ENCODE measurements around the gene NHS. TPM values are rescaled to one million over a fixed set of nuclear protein-coding genes. Genes with fewer than 3 reads are reported as not detected.

NHS gene
- total RNA-seq, 1 donor from 2014 or later, result 11.4 TPM

GRCh38 chrX:17662391-17662790 lies 287.4 kb downstream of the NHS start:
- no peak for DNase-seq (ENCODE audit: low spot score)

- DNase-seq (ENCODE audit: low spot score), result no peak
These were observed 293.9 kb downstream of the NHS start for GRCh38 chrX:17668929-17669328.

DNA sequence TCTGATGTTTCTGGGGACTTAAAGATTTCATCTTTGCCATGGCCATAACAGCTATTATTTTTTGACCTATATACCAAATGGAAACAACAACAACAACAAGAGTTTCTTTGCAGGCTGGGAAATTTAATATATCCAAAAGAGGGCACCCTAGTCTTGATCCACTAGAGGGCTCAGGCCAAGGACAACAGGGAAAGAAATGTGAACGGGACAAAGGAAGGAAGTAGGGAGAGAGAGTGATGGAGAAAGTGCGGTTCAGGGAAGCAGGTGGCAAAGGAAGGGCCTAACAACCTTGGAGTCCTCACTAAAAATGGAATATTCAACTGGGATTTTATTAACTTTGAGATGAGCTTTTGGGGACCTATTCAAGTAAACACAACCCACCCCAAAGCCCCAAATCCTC lies 294.5 kb downstream of the NHS start:
- no peak for DNase-seq (ENCODE audit: low spot score)

DNA sequence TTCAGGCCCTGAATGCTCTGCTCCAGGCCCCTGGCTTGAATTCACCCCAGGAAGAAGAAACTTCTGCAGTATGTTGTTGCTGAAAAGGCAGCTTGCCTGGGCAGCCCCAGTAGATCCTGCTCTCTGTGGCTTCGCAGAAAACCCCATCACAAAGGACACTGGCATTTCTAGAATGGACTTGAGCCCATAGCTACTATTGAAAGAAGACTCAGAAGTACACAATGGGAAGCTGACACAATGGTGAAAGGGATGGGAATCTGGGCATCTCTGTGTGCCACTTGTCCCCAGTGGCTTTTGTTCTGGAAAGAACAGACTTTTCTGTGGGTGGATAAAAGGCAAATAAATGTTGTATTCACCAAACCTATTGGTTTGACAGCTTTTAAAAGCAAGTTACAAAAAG lies 294.9 kb downstream of the NHS start:
- no peak for DNase-seq (ENCODE audit: low spot score)

GRCh38 chrX:17670874-17671273 lies 295.9 kb downstream of the NHS start:
- no peak for DNase-seq (ENCODE audit: low spot score)

GRCh38 chrX:17674601-17675000 lies 299.6 kb downstream of the NHS start:
- DNase-seq (ENCODE audit: low spot score), result no peak

DNA sequence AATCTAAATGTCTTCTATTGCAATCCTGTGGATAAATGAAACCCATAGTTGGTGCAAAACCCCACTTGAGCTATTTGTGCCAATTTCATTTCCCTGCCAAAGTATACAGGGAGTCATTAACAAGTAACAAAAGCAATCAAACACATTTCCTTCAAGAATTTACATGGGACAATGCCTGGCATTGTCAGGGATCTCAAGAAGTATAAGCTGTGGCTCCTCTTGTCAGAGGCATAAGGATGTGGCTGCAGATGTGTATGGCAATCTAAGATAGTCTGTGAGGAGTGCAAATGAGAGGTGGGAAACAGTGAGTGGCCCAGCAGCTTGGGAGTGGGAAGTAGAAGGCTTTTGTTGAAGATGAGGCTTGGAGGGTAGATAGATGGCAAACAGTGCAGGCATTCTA lies 304.3 kb downstream of the NHS start:
- no peak for DNase-seq (ENCODE audit: low spot score)

DNA sequence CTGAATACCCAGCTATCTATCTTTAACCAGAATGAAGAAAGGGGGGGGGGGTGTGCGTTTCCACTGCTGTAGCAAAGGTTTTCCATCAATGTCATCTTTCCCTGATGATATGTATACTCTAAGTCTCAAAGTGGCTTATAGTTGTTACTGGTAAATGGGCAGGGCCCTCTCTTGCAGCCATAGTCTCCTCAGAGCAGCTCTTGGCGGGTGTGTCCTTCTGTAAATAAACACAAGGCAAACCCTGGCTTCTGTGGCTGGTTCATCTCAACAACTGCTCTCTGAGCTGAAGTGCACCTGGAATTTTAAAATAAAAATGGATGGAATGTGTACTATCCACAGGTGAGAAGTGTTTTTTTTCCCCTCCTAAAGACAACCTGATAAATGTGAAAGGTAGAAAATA lies 304.8 kb downstream of the NHS start:
- DNase-seq (ENCODE audit: low spot score), result no peak

GRCh38 chrX:17680732-17681413 lies 305.9 kb downstream of the NHS start:
- DNase-seq (ENCODE audit: low spot score), result no peak

DNA sequence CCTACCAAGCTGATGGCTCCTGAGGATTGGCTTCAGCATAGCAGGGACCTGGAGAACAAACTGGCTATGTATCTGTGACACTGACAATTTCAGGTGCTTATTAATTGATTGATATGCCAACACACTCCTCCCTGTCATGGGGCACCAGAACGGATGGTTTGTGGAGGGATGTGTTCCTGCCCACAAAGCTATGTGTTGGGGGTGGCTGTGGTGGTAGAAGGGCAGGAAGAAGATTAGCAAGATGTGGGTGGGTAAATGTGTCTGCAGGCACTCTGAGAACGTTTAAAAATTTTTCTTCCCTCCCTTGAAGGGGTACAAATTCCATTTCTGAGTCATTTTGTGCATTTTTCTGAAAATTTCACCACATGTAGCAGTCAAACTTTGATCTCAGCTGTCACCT lies 307.3 kb downstream of the NHS start:
- DNase-seq (ENCODE audit: low spot score), result no peak

DNA sequence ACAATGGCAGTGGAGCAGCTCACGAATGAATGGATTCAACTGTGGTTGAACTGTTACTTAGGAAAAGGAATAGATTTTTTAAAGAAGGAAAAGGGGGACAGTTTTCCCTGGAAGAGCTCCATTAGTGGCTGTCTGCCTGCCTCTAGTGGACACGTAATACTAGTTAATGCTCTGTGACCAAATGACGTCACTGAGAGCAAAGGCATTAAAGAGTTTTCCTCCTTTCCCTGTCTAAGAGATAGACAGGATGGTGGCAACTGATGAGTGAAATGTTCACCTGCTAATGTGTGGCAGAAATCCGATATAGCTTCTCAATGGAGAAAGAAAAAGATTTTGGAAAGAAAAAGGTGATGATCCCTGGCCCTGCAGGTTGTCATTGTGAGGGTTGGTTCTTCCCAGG lies 310.0 kb downstream of the NHS start:
- DNase-seq (ENCODE audit: low spot score), result no peak

DNA sequence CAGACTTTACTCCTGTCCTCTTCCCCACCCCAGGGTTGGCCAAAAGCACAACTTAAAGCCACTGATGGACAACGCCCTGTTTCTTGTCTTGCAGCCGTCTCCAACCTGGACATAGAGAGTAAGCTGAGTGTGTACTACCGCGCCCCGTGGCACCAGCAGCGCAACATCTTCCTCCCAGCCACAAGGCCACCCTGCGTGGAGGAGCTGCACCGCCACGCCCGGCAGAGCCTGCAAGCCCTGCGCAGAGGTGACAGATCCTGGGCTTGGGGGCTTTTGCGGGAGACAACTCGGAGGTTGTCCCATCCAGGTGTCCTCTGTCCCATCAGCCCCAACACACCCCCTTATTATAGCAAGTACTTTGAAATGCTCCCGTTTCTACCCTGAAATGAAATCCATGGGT lies 312.6 kb downstream of the NHS start:
- DNase-seq (ENCODE audit: low spot score), result no peak

DNA sequence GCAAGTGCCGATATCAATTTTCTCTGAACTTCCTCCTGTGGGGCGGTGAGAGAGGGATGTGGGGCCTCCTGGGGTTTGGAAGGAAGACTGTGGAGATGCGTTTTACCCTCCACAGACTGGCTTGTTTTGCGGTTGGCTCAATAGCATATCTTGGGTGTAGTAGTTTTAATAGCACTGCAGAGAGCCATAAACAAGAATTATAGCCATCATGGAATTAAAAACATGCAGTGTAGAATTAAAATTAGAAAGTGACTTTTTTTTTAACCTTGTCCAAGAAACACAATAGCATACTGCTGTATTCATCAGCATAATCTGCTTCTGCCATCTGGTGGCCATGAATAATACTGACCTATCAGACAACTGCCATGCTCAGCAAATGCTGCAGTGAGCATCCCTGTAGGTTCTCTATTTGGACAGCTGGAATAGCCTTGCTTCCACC lies 315.0 kb downstream of the NHS start:
- no peak for DNase-seq (ENCODE audit: low spot score)

DNA sequence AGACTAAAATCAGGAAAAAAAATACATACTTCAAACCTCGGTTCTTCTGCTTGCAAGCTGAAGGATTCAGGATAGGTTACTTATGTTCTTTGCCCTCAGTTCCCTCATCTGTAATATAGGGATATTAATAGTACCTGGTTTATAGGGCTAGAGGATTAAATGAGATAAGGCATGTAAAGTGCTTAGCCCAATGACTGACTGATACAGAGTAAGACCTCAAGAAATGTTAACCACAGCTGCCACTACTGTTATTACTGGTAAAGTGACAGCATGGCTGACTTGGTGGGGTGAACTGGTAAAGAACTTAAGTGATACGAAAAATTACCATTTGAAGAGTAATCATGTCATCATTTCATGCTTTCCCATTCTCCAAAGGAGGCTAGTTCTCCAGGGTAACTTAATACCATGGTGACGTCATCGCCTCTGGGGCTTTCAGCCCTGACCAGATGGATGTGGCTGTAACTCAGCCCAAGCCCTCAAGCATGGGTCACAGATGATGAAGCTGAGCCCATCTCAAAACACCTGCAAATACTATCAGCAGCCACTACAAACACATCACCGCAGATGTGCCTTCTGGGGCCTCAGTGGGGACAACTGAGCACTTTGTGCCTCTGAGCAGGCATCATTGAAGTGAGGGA lies 317.8 kb downstream of the NHS start:
- DNase-seq (ENCODE audit: low spot score), result no peak

DNA sequence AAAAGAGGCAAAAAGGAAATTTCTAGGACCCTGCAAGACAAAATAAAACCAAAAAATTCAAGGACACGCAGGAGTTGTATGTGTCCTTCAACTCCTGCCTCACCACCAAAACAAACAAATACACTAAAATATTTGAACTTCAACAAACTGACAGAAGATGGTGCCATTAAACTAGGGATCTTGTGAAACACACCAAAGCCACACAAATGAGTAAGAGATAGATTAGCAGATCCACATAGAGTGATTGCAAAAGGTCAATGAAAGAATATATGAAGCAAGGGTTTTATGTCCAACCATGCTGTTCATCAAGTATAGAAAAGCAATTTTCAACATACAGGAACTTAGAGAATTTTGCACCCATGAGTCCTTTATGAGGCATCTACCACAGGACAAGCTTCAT lies 322.2 kb downstream of the NHS start:
- DNase-seq (ENCODE audit: low spot score), result no peak

DNA sequence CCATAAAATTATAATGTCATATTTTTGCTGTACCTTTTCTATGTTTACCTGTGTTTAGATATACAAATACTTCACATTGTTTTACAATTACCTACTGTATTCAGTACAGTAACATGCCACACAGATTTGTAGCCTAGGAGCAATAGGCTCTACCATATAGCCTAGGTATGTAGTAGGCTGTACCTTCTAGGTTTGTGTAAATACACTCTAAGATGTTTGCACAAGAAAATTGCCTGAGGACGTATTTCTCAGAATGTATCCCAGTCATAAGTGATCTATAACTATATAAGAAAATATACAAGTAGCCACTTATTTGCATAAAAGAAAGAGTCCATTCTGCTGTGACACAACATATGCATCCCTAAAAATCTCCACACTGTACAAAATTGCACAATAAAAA lies 326.0 kb downstream of the NHS start:
- no peak for DNase-seq (ENCODE audit: low spot score)

GRCh38 chrX:17703201-17703600 lies 328.2 kb downstream of the NHS start:
- no peak for DNase-seq (ENCODE audit: low spot score)

DNA sequence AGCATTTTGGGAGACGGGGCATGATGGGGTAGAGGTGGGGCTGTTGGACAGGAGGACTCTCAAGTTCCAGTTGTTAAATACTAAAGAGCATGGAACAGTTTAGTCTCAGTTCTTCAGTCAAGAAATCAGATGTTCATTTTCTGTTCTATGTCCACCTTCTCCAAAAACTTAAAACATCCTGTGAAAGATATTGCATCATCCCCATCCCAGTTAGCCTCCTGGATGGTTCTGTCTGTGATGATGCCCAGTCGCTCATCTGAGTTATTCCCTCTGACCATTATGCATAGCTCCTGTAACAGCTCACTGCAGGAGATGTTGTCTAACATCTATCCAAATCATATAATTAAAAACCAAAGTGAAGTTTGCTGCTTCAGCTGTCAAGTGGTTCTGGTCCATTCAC lies 330.2 kb downstream of the NHS start:
- DNase-seq (ENCODE audit: low spot score), result no peak

- DNase-seq (ENCODE audit: low spot score), result no peak
These were observed 331.7 kb downstream of the NHS start for GRCh38 chrX:17706676-17707075.

- DNase-seq (ENCODE audit: low spot score), result no peak
These were observed 332.7 kb downstream of the NHS start for GRCh38 chrX:17707731-17708130.

DNA sequence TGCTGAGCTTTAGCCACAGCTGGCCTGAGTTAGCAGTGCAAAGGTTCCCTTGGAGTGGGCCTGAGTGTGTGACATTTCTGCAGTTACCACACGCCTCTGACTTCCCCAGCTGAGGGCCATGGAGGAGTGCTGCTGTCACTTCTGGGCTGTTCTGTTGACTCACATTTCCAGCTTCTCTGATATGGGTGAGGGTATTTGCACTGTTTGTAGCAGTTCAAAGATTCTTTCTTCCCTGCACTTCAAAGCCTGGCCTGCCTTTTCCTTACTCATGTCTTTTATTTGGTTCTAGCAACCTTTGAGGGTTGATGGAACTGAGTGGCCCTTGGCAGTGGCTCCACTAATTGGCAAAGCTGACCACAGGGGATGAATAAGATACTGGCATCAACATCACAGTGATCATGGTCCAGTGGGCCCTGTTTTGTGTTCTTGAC lies 335.9 kb downstream of the NHS start:
- no peak for DNase-seq (ENCODE audit: low spot score)

DNA sequence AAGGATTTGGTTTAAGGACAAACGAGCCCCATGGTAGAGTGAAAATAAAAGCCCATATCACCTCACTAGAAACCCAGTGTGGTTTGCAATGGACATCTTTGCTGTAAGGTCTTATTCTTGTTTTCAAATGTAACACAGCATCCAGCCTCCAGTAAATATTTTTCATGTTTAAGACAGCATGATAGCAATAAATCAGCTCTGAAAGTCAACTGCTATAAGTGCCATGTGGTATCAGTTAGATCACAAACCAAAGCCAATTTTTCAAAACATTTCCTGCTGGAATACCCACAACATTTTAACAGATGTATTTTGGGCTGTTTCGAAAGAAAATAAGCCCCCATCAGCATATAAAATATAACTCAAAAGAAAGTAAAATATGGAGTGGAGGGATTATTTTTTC lies 338.3 kb downstream of the NHS start:
- no peak for DNase-seq (ENCODE audit: low spot score)

GRCh38 chrX:17718649-17719165 lies 343.7 kb downstream of the NHS start:
- DNase-seq (ENCODE audit: low spot score), result no peak

Measured in mesenteric fat pad (tissue), 1 donor.